Chondrocyte (in vitro differentiated cells): Measurements from ENCODE around the gene KDM4B. TPM values are rescaled to one million over a fixed set of nuclear protein-coding genes. Genes with fewer than 3 reads are reported as not detected.

Source experiments
- DNase-seq: peaks from one replicate; pipeline ENCODE4 v3.0.0; 2021; ENCODE audit warnings: mixed read lengths, low spot score
- H3K27ac Mint-ChIP-seq: one replicate; pipeline ENCODE4 v1.8.0; 2021; ENCODE audit warnings: mild to moderate bottlenecking, moderate library complexity, mixed read lengths; ENCODE audit not compliant: unreplicated experiment
- H3K27me3 Mint-ChIP-seq: 2 replicates; pipeline ENCODE4 v1.8.0; 2021; ENCODE audit warnings: low read depth, mixed read lengths
- H3K36me3 Mint-ChIP-seq: 2 replicates; pipeline ENCODE4 v1.8.0; 2021; ENCODE audit warnings: low read depth, mixed read lengths
- H3K4me1 Mint-ChIP-seq: 2 replicates; pipeline ENCODE4 v1.8.0; 2021; ENCODE audit warnings: low read depth, mild to moderate bottlenecking, mixed read lengths
- H3K4me3 Mint-ChIP-seq: one replicate; pipeline ENCODE4 v1.8.0; 2021; ENCODE audit warnings: mild to moderate bottlenecking, moderate library complexity, mixed read lengths; ENCODE audit not compliant: unreplicated experiment
- H3K9me3 Mint-ChIP-seq: 2 replicates; pipeline ENCODE4 v1.8.0; 2021; ENCODE audit warnings: low read depth, mixed read lengths
- total RNA-seq: library from RNA; stranded (reverse); gene quantifications from 3 replicates; pipeline ENCODE4 v1.2.1, GENCODE V29; 2021
- TF ChIP-seq, protein P1 (sequence below): fragments of 200-600 bp; sonication (generic); IDR thresholded peaks from 2 replicates; pipeline ENCODE4 v1.5.0; 2021; ENCODE audit warnings: antibody characterized with exemption, mild to moderate bottlenecking, moderate library complexity

Gene KDM4B
- total RNA-seq, 1 donor from 2014 or later = 52.2 TPM

GRCh38 chr19:5086725-5087439 lies 118.0 kb downstream of the KDM4B start:
- H3K4me1 Mint-ChIP-seq = peaks cover 24% of the 10 kb centered on the region
- no peaks in the 10 kb centered on the region for H3K27me3 Mint-ChIP-seq
- no peak for DNase-seq
- TF ChIP-seq, protein P1, sequence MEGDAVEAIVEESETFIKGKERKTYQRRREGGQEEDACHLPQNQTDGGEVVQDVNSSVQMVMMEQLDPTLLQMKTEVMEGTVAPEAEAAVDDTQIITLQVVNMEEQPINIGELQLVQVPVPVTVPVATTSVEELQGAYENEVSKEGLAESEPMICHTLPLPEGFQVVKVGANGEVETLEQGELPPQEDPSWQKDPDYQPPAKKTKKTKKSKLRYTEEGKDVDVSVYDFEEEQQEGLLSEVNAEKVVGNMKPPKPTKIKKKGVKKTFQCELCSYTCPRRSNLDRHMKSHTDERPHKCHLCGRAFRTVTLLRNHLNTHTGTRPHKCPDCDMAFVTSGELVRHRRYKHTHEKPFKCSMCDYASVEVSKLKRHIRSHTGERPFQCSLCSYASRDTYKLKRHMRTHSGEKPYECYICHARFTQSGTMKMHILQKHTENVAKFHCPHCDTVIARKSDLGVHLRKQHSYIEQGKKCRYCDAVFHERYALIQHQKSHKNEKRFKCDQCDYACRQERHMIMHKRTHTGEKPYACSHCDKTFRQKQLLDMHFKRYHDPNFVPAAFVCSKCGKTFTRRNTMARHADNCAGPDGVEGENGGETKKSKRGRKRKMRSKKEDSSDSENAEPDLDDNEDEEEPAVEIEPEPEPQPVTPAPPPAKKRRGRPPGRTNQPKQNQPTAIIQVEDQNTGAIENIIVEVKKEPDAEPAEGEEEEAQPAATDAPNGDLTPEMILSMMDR = no peak
- peaks cover 12% of the 10 kb centered on the region for H3K36me3 Mint-ChIP-seq
- no peak overlapping the region for H3K27ac Mint-ChIP-seq
- H3K4me3 Mint-ChIP-seq = no peak overlapping the region
- H3K9me3 Mint-ChIP-seq = no peaks in the 10 kb centered on the region

DNA sequence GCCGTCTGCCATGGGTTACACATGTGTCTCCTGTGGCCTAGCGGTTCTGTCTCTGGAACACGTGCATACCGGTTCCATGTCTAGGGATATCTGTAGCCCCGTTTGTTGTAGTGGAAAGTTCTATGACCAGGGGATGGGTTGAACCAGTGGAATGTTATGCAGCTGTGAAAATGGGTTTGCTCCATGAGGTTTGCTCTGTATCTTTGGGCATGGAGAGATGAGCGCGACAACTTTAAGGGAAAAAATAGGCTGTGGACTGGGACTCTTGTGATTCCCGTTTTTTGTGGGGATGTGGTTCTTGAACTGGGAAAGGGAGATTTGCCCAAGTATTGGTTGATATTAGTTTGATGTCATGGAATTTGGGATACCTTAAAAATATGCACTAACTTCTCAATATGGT lies 120.4 kb downstream of the KDM4B start:
- H3K4me3 Mint-ChIP-seq = no peak overlapping the region

DNA sequence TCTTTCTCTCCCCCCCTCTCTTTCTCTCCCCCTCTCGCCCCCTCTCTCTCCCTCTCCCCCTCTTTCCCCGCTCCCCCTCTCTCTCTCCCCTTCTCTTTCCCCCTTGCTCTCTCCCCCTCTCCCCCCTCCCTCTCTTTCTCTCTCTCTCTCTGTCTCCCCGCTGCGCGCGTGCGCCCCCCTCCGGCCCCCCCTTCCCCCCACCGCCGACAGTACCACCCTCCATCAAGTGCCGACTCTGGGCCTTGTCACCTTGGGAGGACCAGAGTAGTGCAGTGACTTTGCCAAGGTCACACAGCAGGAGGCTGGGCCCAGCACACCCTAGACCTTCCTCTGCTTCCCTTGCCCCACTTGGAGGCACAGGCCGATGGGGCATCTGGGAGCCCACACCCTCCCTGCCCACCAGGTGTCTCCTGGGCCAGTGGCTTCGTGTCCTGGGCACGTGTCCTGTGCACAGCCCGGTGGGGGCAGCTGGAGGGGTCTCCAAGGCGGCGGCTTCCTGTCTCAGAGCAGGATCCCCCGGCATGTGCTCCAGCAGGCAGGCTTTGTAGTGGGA lies 121.6 kb downstream of the KDM4B start:
- Mint-ChIP-seq H3K36me3 (peaks cover 6% of the 10 kb centered on the region), H3K27ac (peak overlapping the region; percentile 89), H3K4me1 (peaks cover 26% of the 10 kb centered on the region), H3K4me3 (no peak overlapping the region), H3K9me3 (no peaks in the 10 kb centered on the region), H3K27me3 (no peaks in the 10 kb centered on the region)
- DNase-seq = no peak
- TF ChIP-seq, protein P1 = peak; percentile 13

More for the DNA sequence above, 120.4 kb downstream of the KDM4B start:
- no peak for DNase-seq
- TF ChIP-seq, protein P1 = no peak
- Mint-ChIP-seq H3K36me3 (peaks cover 9% of the 10 kb centered on the region), H3K27me3 (no peaks in the 10 kb centered on the region), H3K4me1 (peaks cover 26% of the 10 kb centered on the region), H3K27ac (peak overlapping the region; percentile 22), H3K9me3 (no peaks in the 10 kb centered on the region)

GRCh38 chr19:5091018-5091683 lies 122.2 kb downstream of the KDM4B start:
- DNase-seq = no peak
- Mint-ChIP-seq H3K27me3 (no peaks in the 10 kb centered on the region), H3K9me3 (no peaks in the 10 kb centered on the region), H3K4me1 (peaks cover 26% of the 10 kb centered on the region), H3K36me3 (peaks cover 8% of the 10 kb centered on the region), H3K27ac (peak overlapping the region; percentile 89), H3K4me3 (no peak overlapping the region)
- TF ChIP-seq, protein P1 = no peak

DNA sequence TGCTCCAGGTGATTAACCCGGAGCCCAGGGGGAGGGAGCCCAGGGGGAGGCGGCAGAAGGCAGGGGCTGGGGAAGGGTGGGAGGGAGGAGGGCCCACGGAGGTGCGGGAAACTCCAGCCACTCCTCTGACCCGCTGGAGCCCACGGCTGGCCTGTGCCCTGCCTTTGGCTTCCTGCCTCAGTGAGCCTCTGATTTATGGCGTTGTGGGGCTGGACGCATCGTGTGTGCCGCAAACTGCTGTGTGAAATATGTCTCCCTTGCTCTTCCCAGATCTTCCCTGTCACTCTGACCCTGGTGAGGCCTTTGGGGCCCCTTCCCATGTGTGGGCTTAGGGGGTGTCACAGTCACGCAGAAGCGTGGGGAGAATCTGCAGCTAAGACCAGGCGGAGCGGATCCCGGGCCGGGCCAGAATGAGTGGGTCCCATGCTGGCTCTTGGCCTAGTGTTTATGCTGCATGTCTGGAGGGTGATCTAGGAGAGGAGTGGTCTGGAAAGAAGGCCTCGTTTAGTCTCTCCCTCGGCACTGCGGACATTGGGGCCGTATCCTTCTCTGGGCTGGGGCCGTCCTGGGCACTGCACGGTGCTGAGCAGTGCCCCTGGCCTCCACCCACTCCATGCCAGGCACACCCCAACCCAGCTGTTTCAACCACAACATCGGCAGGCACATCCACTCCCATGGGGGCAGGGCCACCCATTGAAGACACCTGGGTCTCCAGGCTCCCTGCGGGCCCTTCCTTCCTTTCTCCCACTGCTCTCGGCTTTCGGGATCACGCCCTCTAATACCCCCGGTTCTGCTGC lies 123.0 kb downstream of the KDM4B start:
- no peaks in the 10 kb centered on the region for H3K9me3 Mint-ChIP-seq
- peaks cover 26% of the 10 kb centered on the region for H3K4me1 Mint-ChIP-seq
- TF ChIP-seq, protein P1 = no peak
- H3K4me3 Mint-ChIP-seq = no peak overlapping the region
- no peak for DNase-seq
- H3K36me3 Mint-ChIP-seq = peaks cover 10% of the 10 kb centered on the region
- H3K27ac Mint-ChIP-seq = peak overlapping the region; percentile 89
- no peaks in the 10 kb centered on the region for H3K27me3 Mint-ChIP-seq
